ENCODE results near the gene HOXA3.

Gene HOXA3

GRCh38 chr7:27111751-27112277, 40.6 kb downstream of the HOXA3 start:
- DNase-seq, result no peak

DNA sequence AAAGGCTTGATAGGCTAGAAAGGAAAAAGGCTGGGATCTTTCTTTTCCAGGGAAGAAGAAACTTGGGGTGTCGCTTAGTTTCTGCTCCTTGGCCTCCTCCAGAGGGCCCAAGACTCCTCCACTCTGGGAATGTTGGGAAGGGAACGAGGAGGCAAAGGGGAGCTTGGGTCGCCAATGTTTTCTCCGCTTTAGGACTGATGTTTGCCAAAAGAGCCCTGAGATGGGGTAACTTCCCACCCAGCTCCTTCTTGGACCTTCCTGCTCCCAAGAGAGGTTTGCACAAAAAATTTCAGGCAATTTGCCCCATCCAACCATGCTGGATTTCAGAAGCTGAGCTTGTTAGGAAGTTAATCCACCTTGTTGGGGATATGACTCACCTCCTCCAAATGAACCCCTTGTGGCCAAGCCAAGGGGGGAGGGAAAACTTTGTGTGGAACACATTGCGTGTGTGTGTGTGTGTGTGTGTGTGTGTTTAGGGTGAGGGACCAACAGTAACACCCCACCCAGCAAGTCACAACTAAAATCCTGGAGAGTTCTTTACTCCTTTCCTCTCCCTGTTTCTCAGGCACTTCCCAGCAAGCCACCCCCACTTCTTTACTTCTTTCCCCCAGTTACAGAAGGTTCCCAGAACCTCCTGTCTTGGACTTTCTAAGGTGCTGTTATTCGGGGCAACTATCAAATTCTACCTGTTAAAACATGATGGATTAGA, 41.2 kb downstream of the HOXA3 start:
- DNase-seq, result no peak

GRCh38 chr7:27110186-27111031, 42.0 kb downstream of the HOXA3 start:
- no peak for DNase-seq

DNA sequence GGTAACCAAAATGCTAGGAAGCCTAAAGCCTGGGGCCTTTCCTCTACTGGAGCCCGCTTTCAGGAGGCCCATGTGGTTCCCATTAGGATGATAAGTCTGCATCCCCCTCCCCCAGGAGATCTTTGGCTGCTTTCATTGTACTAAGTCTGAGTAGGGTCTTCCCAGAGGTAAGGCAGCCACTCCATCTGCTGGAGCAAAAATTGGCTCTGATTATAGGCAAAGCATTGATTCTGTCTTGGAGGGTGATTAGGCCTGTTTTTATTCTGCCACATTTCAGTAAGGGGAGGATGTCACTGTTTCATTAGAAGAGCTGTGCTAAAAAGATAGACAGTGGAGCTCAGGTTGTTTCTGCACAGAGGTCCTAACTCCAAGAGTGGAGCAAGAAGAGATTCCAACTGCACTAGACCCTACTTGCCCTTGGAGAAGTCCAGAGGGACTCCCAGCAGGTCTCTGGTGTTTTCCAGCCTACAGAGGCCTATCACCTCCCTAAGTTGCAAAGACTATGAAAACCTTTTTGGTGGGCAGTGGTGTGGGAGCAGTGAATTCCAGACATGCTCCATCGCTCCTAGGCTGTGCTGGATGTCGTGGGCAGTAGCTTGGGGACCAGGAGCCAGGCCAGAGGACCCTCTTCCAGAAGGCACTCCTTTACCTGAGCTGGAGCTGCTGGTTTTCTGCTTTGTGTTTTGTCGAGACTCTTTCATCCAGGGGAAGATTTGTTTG, 42.8 kb downstream of the HOXA3 start:
- DNase-seq, result no peak

DNA sequence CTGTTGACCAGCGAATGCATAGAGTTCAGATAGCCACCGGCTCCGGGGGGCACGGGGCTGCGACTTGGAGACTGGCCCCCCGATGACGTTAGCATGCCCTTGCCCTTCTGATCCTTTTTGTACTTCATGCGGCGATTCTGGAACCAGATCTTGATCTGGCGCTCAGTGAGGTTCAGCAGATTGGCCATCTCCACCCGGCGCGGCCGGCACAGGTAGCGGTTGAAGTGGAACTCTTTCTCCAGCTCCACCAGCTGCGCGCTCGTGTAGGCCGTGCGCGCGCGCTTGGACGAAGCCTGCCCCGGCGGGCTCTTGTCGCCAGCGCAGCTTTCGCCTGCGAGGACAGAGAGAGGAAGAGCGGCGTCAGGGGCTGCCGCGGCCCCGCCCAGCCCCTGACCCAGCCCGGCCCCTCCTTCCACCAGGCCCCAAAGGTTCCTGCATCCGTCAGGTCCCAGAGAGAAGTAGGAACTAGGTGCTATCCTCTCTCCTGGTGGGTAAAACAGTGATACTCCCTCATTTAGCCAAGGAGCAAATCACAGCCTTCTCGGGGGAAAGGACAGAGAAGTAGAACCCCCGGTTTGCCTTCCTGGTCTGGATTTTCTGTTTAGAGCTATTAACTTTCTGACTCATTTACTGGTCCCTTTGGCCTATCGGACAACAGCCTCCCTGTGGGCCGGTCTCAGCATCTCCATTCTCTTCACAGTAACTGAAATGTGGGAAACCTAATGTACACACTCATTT, 43.8 kb downstream of the HOXA3 start:
- no peak for DNase-seq

DNA sequence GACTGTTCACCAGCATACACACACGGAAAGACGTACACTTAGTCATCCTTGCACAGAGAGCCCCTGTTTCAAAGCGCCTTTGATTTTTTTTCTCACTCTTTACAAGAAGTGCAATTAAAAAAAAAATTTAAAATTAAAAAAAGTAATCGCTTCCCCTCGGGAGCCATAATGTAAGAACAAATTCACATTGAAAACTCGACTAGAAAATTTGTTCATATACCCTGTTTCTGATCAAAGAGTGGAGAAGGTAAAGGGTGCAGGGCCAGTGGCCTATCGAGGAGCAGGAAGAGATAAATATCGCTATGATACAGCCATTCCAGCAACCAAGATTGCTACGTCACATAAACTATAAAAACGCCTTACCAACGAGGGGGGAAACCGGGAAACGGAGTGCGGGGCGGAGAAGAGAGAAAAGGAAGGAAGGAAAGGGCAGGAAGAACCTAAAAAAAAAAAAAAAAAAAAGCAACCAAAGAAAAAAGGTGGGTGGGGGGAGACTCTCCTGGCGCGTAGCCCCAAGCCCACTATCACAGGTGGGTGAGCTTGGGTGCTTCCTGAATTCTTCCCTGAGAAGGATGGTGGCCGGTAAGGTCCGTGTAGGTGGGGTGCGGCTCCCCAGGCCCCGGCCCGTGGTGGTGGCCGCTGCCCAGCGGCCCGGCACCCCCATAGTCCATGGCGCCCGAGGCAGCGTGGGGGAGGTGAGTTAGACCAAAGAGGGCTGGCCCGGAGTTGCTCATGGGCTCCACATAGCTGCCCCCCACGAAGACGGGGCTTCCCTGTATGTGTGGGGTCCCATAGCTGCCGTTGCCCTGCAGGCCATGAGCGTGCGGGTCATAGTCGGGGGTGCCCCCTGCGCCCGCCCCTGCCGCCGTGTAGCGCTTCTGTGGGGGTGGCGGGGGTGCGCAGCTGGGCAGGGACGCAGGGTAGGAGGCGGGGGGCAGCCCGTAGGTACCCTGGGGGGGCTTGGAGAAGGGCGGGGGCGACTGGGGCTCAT, 44.7 kb downstream of the HOXA3 start:
- DNase-seq, result no peak

GRCh38 chr7:27106901-27107240, 45.5 kb downstream of the HOXA3 start:
- no peak for DNase-seq

DNA sequence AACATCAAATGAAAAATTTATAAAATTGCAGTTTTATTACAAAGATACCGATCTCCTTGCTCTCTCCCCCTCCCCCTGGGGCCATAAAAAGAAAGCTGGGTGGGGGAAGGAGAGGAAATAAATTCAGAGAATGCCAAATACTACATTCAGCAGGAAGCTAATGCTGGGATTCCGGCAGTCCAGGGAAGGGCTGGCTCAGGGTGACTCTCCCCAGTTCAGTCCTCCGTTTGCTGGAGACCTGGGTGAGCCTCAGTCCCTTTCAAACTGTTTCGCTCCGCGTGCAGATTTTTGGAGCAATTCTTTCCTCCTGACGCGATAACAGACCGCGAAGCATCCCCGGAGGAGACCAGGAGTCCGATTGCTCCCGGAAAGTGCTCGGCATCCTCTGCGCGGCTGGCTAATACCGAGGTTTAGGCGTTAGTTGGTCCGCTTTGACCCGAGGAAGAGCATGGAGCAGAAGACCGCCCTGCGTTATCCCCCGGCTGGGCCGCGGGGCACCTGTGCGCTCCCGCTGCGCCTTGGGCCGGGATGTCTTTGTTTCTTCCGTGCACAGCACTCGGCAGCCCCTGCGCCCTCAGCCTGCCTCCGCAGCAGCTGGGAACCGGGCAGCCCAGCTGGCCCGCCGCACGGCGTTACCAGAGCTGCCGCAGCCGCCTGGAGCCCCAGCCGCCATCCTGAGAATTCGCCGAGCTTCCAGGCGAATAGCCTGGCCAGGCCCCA, 46.0 kb downstream of the HOXA3 start:
- no peak for DNase-seq

GRCh38 chr7:27105301-27106031, 46.9 kb downstream of the HOXA3 start:
- DNase-seq, result no peak

DNA sequence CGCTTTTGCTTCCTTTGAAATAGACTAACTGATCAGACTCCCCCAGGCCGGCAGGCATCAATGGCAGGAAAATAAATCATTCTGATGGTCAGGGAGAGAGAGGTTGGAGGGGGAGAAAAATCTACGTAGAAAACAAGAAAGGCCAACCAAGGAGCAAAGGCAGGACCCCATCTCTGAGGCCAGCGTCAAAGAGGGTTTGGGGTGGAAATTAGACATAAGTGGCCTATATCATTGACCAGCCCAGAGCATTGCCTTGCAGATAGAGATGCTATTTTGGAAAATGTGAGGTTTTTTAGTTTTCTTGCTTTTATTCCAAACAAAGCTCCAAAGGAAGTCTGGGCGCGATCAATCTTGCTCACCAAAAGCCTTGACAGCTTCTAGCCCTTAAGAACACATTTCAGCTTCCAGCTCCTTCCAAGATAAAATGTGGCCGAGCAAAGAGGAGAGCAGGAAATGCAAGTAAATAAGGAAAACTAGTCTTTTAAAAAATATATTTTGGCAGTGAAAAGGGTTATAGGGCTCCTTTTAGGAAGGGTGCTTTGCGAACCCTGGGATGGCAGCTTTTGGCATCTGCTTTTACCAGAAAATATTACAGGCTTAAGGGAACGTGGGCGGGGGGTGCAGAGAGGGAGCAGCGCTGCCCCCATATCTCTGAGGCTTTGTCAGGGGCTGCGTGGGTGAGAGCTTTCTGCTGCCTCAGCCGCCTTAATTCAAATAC, 47.9 kb downstream of the HOXA3 start:
- no peak for DNase-seq

DNA sequence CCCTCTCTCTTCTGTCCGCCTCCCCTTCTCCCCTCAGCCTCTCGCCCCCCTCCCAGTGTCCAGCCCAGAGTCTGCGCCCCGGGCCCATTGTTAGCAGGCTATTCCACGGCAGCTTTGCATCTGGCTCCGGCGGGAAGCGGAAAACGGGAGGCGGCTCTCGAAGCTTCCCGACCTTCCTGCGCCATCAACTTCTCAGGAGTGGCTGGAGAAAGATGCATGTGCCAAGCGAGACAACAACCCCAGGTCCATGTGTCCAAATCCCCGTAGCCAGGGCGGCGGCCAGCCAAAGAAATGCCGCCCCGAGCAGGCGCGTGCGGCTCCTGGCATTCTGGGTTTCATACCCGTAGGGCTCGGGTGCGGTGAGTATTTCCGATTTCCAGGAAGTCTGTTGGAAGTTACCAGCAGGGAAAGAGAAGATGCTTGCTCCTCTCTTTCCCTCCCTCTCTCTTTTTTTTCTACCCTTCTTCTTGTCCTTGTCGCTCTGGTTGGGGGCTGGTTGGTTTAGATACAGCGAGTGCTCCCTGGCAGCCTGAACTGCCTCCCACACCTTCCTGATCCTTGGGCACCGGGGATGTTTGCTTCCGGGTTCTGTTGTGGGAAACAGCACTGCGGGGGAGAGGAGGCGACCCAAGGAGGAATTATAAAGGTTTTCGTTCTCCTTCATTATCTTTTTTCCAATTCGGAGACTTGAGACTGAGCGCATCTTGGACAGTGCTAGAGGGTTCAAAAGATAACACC, 48.7 kb downstream of the HOXA3 start:
- DNase-seq, result no peak

DNA sequence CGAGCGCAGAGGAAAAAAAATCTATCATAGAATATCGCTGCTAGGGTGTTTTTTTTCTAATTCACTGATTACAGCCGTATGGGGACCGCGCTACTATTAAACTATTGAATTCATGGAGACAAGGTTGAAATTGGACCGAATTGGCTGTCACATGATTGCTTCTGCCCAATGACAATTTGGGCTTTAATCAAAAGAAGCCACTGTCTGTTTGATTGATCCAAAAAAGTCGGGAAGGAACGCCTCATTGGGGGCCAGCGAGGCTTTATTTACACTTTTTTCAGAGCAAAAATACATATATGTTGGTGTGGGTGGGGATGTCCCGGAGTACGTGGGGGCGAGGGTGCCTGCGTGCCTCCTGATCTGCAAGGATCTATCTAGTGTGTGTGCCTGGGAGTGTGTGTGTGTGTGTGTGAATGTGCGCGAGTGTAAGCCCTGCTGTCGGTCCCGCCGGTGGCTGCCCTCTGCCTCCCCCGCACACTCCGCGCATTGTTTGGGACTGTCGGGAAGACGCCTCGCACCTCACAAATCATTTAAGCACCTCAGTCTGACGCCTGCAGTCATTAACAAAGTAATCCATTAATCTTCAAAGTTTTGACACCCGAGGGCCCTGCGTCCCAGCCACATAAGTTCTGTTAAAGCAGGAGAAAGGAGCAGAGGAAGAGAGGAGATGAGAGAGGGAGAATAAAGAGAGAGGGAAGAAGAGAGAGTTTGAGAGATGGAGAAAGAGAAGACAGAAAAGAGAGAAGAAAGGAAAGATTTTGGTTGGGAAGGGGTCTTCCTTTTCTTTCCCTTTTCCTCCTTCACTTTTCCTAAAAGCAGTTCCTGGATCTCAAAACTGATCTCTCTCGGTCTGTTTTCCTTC, 49.6 kb downstream of the HOXA3 start, which contains the start of gene HOXA2:
Gene HOXA2, minus strand, starts transcription at position 103 of the 862 bp plus-strand sequence. CDS start 183 bp downstream, outside the sequence.
- no peak for DNase-seq

GRCh38 chr7:27101957-27102580, 50.3 kb downstream of the HOXA3 start:
- DNase-seq, result no peak

DNA sequence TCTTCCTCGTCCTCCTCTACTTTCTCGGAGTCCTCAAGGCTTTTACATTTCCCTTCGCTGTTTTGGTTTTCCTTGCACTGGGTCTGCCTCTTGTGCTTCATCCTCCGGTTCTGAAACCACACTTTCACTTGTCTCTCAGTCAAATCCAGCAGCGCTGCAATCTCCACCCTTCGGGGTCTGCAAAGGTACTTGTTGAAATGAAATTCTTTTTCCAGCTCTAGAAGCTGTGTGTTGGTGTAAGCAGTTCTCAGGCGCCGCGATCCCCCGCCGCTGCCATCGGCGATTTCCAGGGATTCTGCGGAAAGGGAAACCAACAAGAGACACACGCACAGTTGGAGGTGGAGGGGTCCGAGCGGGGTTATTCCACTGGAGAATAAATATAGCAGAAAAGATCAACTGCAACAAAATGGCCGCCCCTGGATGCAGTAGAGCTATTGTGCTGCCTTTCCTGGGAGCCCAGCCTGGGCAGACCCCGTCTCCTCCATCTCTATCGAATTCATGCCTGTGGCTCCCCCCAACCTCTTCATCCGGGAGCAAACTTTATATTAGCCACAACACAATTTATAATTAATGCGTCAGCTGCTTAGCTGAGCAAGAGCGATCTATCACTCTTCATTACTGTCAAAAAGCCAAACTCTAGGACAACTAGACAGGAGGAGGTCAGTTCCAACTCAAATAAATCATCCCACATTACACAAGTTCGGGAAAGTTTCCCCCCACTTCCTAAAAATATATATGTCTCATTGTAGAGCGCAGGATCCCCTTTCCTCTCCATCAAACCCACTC, 51.0 kb downstream of the HOXA3 start:
- DNase-seq, result no peak

- no peak for DNase-seq
These were observed 51.7 kb downstream of the HOXA3 start for GRCh38 chr7:27100694-27101170.
